ENCODE results near the gene RFTN1.

The RFTN1 gene

DNA sequence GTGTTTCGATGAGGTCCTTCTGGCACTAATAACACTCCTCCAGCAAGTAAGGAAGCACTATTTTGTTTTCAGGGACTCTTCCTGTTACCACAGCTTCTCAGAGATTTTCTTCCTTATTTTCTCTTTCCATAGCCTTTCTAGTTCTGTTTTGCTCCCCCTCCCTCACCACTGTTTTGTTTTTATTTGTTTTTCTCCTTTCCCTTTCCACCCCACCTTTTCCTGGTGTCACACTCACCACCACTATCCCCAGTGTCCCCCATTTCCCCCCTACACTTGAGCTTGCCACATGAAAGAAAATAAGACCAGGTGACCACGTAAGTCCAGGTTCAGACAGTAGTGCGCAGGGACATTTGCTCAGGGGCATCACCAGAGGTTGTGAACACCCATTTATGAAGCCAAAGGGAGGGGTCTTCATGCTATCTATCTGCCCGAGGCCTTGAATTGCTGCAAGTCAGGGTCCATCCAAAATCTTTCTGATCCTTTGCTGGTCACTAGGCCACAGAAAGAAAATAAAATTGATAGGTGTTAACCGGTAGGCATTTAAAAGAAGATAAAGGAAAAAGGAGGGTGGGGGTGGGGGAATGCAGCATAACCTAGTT lies 1.4 kb upstream of the RFTN1 start:
- H3K4me1 Mint-ChIP-seq: peaks cover 56% of the 10 kb centered on the region
- H3K27ac Mint-ChIP-seq: peak overlapping the region; percentile 83
- peak overlapping the region; percentile 97 for H3K4me3 Mint-ChIP-seq

DNA sequence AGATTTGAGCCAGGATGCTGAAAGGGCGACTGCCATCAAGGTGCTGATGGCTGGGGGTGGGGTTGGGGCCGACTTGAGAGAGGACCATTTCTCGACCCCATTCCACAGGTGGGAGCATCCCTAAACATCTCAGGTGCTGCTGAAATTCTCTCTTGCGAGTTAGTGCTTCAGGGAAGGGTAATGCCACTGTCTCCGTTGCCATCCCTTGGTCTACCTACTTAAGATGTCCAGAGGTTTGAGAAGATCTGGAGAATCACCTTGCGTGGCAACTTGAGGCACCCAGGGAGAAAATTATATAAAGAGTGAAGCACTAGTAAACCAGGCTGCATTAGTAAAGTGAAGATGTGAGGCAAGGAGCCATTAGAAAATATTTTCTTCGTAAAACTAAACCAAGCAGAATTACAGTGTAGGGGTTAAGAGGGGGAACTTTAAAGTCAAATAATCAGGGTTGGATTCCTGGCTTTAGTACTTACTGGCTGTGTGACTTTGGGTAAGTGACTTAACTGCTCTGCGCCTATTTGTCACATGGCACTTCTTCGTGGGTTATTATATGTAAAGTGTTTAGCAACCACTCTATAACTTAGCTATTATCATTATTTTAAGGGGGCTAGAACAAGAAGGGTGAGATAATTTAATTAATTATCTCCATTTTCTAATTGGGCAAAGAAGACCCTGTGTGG lies 662 bp upstream of the RFTN1 start:
- Mint-ChIP-seq H3K4me3 (peak overlapping the region; percentile 97), H3K4me1 (peaks cover 57% of the 10 kb centered on the region), H3K36me3 (no peaks in the 10 kb centered on the region), H3K9me3 (no peaks in the 10 kb centered on the region), H3K27me3 (no peaks in the 10 kb centered on the region), H3K27ac (peak overlapping the region; percentile 83)

More for the DNA sequence above, 1.4 kb upstream of the RFTN1 start:
- Mint-ChIP-seq H3K36me3 (no peaks in the 10 kb centered on the region), H3K27me3 (no peaks in the 10 kb centered on the region), H3K9me3 (no peaks in the 10 kb centered on the region)

DNA sequence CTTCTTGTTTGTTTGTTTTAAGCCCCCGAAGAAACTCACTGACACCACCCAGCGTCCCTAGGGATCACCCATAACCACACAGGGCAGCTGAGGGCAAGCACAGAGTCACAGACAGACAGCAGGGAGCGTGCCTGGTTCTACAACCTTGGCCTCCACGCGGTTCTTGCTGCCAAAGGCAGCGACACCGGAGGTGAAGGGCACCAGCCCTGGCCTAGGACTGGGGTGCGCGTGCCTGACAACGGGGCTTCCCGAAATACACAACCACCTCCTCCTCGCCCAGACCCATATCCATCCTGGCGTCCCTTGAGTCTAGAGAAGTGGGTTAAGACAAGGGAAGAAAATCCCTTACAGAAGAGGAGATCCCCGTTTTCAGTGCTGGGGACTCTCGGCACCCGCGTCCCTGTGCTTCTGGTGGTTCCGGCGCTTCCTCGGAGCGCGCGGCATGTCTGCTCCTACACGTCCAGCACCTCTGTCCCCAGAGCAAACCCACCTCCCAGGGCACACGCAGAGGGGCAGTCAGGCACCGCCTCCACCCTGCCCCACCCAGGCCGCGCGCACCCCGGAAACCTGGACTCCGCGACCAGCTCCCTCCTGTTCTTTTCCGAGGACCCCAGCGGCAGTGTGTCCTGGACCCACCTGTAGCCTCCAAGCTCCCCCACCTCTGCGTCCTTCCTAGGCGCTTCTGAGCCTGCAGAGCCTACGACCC lies 911 bp downstream of the RFTN1 start:
- Mint-ChIP-seq H3K27me3 (no peaks in the 10 kb centered on the region), H3K4me3 (peak overlapping the region; percentile 97), H3K27ac (peak overlapping the region; percentile 84), H3K4me1 (peaks cover 69% of the 10 kb centered on the region), H3K36me3 (peaks cover 2% of the 10 kb centered on the region), H3K9me3 (no peaks in the 10 kb centered on the region)

DNA sequence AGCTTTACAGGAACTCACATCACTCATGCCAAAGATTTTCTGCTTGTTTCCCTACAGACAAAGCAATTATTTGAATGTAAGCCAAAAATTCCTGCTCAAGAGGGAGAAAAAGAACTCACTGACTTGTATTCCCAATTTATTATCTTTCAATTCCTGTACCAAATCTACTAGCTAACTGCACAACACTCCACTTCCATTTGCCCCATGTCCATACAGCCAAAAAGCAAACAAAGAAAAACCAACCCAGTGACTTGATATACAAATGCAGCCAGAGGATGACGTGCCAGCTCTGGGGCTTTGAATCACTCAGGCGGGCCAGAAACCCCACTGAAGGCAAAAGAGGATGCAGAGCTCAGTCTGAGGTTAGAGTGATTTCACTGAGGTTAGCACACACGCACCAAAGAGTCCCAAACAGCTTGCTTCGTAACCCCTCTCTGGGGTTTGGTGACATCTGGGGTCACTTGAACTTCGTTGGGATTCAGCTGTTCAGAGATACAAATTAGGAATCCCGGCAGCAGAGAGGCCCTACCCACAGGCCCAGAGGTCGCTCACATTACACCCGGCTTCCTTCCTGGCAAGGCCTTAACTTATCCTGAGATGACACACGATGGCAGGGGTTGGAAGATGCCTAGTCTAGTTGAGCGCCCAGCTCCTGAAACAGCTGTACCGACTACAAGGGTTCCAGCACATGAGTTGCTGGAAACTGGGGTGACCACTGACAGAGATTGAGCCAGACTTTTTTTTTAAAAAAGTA lies 1.6 kb downstream of the RFTN1 start:
- Mint-ChIP-seq H3K27me3 (no peaks in the 10 kb centered on the region), H3K4me3 (peak overlapping the region; percentile 97), H3K36me3 (peaks cover 2% of the 10 kb centered on the region), H3K9me3 (no peaks in the 10 kb centered on the region), H3K27ac (peak overlapping the region; percentile 84), H3K4me1 (peaks cover 74% of the 10 kb centered on the region)

DNA sequence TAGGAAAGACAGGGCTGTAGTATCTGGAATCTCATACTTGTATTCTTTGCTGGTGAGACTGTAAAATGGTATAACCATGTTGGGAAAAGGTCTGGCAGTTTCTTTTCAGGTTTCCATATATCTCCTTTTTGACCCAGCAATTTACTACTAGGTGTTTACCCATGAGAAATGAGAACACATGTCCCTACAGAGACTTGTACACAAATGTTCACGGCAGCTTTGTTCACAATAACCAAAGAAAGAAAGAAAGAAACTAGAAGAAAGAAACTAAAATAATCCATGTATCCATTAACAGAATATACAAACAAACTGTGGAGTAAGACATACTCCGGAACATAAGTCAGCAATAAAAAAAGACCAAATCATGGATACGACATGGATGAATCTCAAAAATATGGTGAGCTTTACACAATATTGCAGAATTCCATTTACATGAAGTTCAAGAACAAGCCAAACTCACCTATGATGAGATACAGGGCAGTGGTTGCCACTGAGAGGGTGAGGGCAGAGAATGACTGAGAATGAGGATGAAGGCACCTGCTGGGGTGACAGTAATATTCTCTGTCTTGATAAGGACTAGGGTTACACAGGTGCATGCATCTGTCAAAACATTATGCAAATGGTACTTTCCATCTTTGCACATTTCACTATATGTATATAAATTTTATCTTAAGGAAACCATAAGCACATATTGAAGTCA lies 2.7 kb downstream of the RFTN1 start:
- Mint-ChIP-seq H3K27me3 (no peaks in the 10 kb centered on the region), H3K27ac (peak overlapping the region; percentile 84), H3K9me3 (no peaks in the 10 kb centered on the region), H3K4me3 (peak overlapping the region; percentile 97), H3K36me3 (peaks cover 5% of the 10 kb centered on the region), H3K4me1 (peaks cover 76% of the 10 kb centered on the region)

DNA sequence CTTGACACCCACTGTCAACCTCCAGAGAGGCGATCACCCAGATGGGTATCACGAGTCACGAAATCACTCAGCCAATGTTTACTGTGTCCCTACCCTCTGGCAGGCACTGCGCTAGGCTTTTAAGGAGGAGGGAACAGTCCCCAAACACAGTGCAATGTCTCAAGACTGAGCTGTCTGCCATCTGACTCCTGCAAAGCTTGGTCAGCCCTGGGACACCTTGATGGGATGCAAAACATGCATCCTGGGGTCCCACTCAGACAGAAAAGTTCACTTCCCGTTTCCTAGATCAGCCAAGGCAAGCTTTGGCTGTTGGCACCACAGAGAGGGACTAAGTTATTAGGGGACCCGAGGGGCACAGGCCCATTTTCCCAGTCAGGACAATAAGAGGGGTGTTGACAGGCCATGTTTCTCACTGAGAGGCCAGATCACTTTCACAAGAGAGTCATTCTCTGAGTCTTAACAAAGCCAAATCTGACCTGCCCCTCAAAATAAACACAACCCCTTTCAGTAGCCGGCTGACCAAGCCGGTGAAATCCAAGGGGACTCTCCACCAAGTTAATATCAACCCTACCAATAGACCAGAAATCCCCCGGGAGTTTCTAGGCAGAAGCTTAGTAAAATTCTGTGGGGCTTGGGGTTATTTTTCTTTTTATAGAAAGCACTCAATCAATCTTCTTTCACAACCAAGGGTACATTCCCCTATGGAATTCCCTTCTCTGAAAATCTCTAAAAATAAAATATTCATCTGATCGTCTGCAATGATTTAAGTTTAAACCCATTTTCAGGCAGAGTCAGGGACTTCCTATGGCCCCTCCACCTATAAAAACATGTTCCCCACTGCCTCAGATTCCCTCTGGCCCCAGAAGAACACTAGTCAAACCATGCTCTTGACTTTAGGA lies 3.5 kb downstream of the RFTN1 start:
- Mint-ChIP-seq H3K27me3 (no peaks in the 10 kb centered on the region), H3K27ac (peak overlapping the region; percentile 57), H3K4me3 (peak overlapping the region; percentile 97), H3K4me1 (peaks cover 74% of the 10 kb centered on the region), H3K36me3 (peaks cover 9% of the 10 kb centered on the region), H3K9me3 (no peaks in the 10 kb centered on the region)

DNA sequence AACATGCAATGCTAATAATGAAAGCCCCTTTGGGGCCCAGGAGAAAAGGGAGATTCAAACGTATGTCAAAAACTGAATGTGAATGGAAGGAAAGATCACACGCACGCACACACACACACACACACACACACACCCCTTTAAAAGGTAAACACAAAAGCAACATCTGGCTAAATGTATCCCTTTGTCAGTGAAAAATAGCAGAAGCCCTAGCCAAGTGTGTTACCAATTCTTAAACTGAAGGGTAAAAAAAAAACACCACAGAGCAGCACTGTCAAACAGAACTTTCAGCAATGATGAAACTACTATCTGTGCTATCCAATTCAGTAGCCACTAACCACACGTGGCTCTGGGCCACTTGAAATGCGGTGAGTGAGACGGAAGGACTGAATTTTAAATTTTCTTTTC lies 4.9 kb downstream of the RFTN1 start:
- peak overlapping the region; percentile 9 for H3K27ac Mint-ChIP-seq
- no peaks in the 10 kb centered on the region for H3K9me3 Mint-ChIP-seq
- no peaks in the 10 kb centered on the region for H3K27me3 Mint-ChIP-seq
- peaks cover 16% of the 10 kb centered on the region for H3K36me3 Mint-ChIP-seq
- H3K4me3 Mint-ChIP-seq: peak overlapping the region; percentile 40
- peaks cover 73% of the 10 kb centered on the region for H3K4me1 Mint-ChIP-seq

DNA sequence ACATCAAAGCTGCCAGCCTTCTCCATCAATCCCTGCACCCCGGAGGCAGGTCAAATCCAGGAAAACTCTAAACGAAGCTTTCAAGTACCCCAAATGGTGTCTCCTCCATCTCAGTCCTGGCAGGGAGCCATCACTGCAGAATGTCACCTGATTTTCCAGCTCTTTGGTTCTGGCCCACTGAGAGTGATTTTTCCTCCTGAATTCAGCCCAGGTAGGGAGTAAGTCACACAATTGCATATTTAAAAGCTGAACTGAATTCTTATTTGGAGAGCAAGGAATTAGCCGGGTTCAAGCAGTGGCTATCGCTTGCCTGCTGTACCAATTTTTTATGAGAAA lies 5.3 kb downstream of the RFTN1 start:
- Mint-ChIP-seq H3K4me1 (peaks cover 77% of the 10 kb centered on the region), H3K9me3 (no peaks in the 10 kb centered on the region), H3K27ac (peak overlapping the region; percentile 9), H3K4me3 (peak overlapping the region; percentile 39), H3K36me3 (peaks cover 18% of the 10 kb centered on the region), H3K27me3 (no peaks in the 10 kb centered on the region)

DNA sequence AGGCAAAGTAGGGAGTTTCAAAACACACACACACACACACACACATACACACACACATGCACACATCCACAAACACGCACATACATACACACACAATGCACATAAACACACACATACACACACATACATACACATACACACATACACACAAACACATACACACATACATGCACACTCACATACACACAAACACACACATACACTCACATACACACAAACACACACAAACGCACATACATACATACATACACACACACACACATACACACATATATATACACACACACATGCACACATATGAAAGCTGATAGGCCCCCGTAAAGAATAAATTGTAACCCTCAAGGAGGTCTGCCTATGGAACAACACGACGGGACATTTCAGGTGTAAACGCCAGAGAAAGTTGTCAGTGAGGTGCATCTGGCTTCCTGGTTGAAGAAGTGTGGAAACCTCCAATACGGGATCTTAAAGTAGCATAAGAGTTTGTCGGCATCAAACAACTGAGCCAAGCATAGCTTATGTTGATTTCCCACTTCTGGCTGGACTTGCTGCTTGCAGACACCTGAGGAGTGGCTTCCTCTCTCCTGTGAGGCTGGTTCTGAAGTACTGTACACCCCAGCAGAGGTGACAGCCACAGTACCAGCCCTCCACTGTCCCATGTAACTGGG lies 5.8 kb downstream of the RFTN1 start:
- H3K27me3 Mint-ChIP-seq: no peaks in the 10 kb centered on the region
- H3K36me3 Mint-ChIP-seq: peaks cover 18% of the 10 kb centered on the region
- H3K4me3 Mint-ChIP-seq: no peak overlapping the region
- H3K27ac Mint-ChIP-seq: no peak overlapping the region
- H3K9me3 Mint-ChIP-seq: no peaks in the 10 kb centered on the region
- H3K4me1 Mint-ChIP-seq: peaks cover 81% of the 10 kb centered on the region

DNA sequence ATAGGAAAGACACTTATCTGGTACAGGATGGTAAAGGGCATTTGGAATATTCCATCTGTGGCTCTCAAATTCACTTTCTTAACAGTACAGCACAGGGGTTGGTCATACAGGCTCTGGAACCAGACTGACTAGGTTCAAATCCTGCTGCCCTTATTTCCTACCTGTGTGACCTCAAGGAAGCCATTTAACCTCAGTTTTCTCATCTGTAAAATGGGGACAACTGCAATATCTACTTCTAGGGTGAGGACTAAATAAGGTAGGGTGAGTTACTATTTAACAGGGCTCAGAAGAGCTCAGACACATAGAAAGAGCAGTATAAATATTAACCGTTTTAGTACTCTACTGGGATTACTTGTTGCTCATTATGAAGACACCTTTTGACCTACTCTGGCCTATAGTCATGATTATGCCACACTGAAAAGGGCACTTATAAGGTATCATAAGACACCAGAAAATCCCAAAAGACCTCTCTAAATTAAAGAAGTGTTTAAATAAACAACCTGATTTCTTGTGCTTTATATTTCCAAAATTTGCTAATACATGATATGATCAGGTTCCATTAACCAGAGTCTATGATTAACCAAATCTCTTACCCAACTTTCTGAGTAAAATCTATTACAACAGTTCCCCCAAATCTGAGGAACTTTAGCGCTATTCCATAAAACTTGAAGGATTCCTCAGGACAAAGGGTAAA lies 6.5 kb downstream of the RFTN1 start:
- Mint-ChIP-seq H3K27ac (no peak overlapping the region), H3K4me1 (peaks cover 84% of the 10 kb centered on the region), H3K27me3 (no peaks in the 10 kb centered on the region), H3K36me3 (peaks cover 18% of the 10 kb centered on the region), H3K4me3 (no peak overlapping the region), H3K9me3 (no peaks in the 10 kb centered on the region)

DNA sequence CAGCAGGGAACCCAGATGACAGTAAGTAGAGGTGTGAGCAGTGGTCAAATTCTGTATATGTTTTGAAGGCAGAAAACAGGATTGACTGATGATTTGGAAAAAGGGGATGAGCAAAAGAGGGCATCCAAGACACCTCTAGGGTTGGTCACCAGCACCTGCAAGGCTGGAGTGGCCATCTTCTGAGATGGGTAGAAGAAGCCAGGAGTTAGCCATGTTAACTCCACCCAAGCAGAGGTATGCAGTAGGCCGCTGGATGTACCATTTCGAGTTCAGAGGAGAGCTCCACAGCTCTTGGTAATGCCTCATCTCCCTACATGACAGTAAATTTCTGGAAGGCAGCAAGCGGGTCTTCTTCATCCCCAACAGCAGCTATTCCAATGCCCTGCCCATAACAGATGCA lies 7.0 kb downstream of the RFTN1 start:
- H3K4me1 Mint-ChIP-seq: peaks cover 84% of the 10 kb centered on the region
- no peak overlapping the region for H3K27ac Mint-ChIP-seq
- H3K9me3 Mint-ChIP-seq: no peaks in the 10 kb centered on the region
- H3K36me3 Mint-ChIP-seq: peaks cover 18% of the 10 kb centered on the region
- H3K27me3 Mint-ChIP-seq: no peaks in the 10 kb centered on the region
- H3K4me3 Mint-ChIP-seq: no peak overlapping the region

DNA sequence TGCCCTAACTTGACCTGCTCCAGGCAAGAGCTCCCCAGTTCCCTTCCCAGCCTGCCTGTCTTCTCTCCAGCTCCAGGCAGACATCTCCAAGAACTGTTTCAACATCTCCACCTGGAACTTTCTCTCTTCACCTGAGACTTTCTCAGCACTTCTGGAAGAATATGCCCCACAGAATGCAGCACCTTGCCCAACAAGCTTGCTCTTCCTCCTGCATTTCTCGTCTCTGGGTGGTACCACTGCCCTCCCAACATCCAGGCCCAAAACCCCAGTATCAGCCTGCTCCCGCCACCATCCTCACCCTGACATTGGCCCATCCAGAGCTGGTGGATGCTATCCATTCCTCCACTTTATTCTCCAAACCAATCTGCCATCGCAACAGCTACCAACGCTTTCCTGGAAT lies 8.8 kb downstream of the RFTN1 start:
- H3K27ac Mint-ChIP-seq: no peak overlapping the region
- no peaks in the 10 kb centered on the region for H3K27me3 Mint-ChIP-seq
- peaks cover 25% of the 10 kb centered on the region for H3K36me3 Mint-ChIP-seq
- no peaks in the 10 kb centered on the region for H3K9me3 Mint-ChIP-seq
- H3K4me1 Mint-ChIP-seq: peaks cover 76% of the 10 kb centered on the region
- H3K4me3 Mint-ChIP-seq: no peak overlapping the region

DNA sequence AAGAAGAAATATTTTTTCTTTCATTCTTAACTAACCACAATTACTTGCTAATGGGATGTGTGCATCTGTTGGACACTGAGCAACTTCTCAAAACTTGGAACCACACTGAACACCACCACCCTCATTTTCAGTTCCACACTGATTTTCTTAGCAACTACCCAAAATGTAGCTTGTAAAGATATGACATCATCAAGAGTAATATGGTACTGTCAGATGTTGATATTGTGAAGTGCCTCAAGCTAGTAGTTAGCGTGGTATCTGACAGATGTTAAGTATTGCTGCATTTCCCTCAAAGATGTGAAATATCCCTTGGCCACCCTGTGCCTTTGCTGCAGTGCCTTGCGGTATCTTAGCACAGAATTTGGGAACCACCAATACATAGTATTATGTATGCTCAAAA lies 9.3 kb downstream of the RFTN1 start:
- Mint-ChIP-seq H3K27ac (no peak overlapping the region), H3K4me1 (peaks cover 76% of the 10 kb centered on the region), H3K27me3 (no peaks in the 10 kb centered on the region), H3K36me3 (peaks cover 25% of the 10 kb centered on the region), H3K4me3 (no peak overlapping the region), H3K9me3 (no peaks in the 10 kb centered on the region)

All from activated naive CD4-positive, alpha-beta T cell treated with anti-CD3 and anti-CD28 coated beads, Interleukin-2, amount 50 U/mL, for 24 hours (primary cell).